ENCODE data around the gene FLCN. TPM values are rescaled to one million over a fixed set of nuclear protein-coding genes. Genes with fewer than 3 reads are reported as not detected.
"Not testable (repeated sequence)": the region's sequence is repeated elsewhere in the genome, so short reads cannot be mapped to it uniquely, and the experiment has no call there.

FLCN gene
- total and polyA plus RNA-seq, 2 donors (not counting 3 experiments of a cell fraction or from before 2014, with no cell fraction given) = 38.8 to 68.9 TPM

- FAIRE-seq = no peak
- dilution Hi-C loops (cut with MboI; ENCODE audit: extremely low pct_ligation_motif_present, low sequenced_read_pairs) (no loop called here), intact Hi-C loops (cut with micrococcal nuclease) (no loop called here)
- peaks cover 44% of the 10 kb centered on the region for H3K79me2 ChIP-seq (ENCODE audit: control insufficient read depth, insufficient read depth, low read length)
- H3K9me3 ChIP-seq (replicated peaks; ENCODE audit: control insufficient read depth, insufficient read depth, low read length) = no peaks in the 10 kb centered on the region
- H3K4me3 ChIP-seq (replicated peaks in 1 of 3; ENCODE audit: insufficient read depth in 1 of 3, low read depth in 1 of 3, low read length in 3 of 3) = peak overlapping the region in 1 of 3 experiments; percentile 7
- POLR2A ChIA-PET = no interaction called here
- CTCF ChIA-PET = interaction anchor here (0.9 to 2.5 kb wide), 2 partner anchors 35 to 137 kb away, joined by 3 to 8 read pairs; no protein-coding TSS in a partner anchor
- TF ChIP-seq EZH2 (IDR thresholded peaks at IDR 0.05; ENCODE audit: borderline replicate concordance, low read depth, low read length, severe bottlenecking) (no peak), FOS (IDR thresholded peaks at IDR 0.05; ENCODE audit: borderline replicate concordance, insufficient read depth, low read length) (no peak), POLR2A (IDR thresholded peaks at IDR 0.05; ENCODE audit: low read depth, low read length) (no peak), GATA2 (IDR thresholded peaks at IDR 0.05; ENCODE audit: insufficient read depth, insufficient read length, low read depth, low read length) (no peak), CTCF (IDR thresholded peaks at IDR 0.05; ENCODE audit: extremely low read depth in 1 of 2, insufficient read depth in 1 of 2, low read depth in 1 of 2, low read length in 2 of 2) (no peak), JUN (IDR thresholded peaks at IDR 0.05; ENCODE audit: borderline replicate concordance, insufficient read depth, insufficient read length, low read depth) (no peak), MAX (IDR thresholded peaks at IDR 0.05; ENCODE audit: insufficient read depth, insufficient read length) (no peak), POLR2AphosphoS5 (IDR thresholded peaks at IDR 0.05; ENCODE audit: insufficient read depth, low read depth, low read length) (no peak), MYC (IDR thresholded peaks at IDR 0.05; ENCODE audit: low read depth, low read length) (no peak)
- peak overlapping the region; percentile 97 for H3K9ac ChIP-seq (replicated peaks; ENCODE audit: extremely low read depth, insufficient read depth, low read length)
- no peak overlapping the region for H2AFZ ChIP-seq (ENCODE audit: low read depth, low read length)
- no peak overlapping the region for H3K27ac ChIP-seq (ENCODE audit: insufficient read depth, low read depth, low read length)
- no peaks in the 10 kb centered on the region for H3K36me3 ChIP-seq (ENCODE audit: control insufficient read depth in 2 of 2, extremely low read depth in 1 of 2, insufficient read depth in 2 of 2, low read length in 2 of 2)
- no peak for DNase-seq (ENCODE audit: low read depth, low spot score)
- H3K4me2 ChIP-seq (ENCODE audit: insufficient read depth, low read length) = peak overlapping the region; percentile 54
- no TSS peak for BruUV-seq (replicated peaks)
- no peaks in the 10 kb centered on the region for H3K27me3 ChIP-seq (ENCODE audit: control insufficient read depth in 2 of 2, insufficient read depth in 2 of 2, low read length in 2 of 2)
- no peaks in the 10 kb centered on the region for H4K20me1 ChIP-seq (replicated peaks; ENCODE audit: control insufficient read depth, extremely low read depth, insufficient read depth, low read length)
- H3K4me1 ChIP-seq (ENCODE audit: control insufficient read depth, extremely low read depth, insufficient read depth, low read length) = peaks cover 13% of the 10 kb centered on the region
- H3K9me1 ChIP-seq (replicated peaks; ENCODE audit: control insufficient read depth, extremely low read depth, insufficient read depth, low read length) = no peaks in the 10 kb centered on the region
Measured at GRCh38 chr17:17279316-17279715, 42.3 kb upstream of the FLCN start.

GRCh38 chr17:17277431-17277830 is 40.5 kb upstream of the FLCN start:
- not testable (repeated sequence) for BruUV-seq (replicated peaks)
- CTCF ChIA-PET = interaction anchor here (1.4 kb wide), 1 partner anchor 365 kb away, joined by 3 read pairs; no protein-coding TSS in a partner anchor

More at GRCh38 chr17:17277431-17277830, 40.5 kb upstream of the FLCN start:
- H3K27ac ChIP-seq (ENCODE audit: insufficient read depth, low read depth, low read length); intact Hi-C loops (cut with micrococcal nuclease); dilution Hi-C loops (cut with MboI; ENCODE audit: extremely low pct_ligation_motif_present, low sequenced_read_pairs); H3K27me3 ChIP-seq (ENCODE audit: control insufficient read depth in 2 of 2, insufficient read depth in 2 of 2, low read length in 2 of 2); H3K4me3 ChIP-seq (replicated peaks in 1 of 3; ENCODE audit: insufficient read depth in 1 of 3, low read depth in 1 of 3, low read length in 3 of 3); H3K9me1 ChIP-seq (replicated peaks; ENCODE audit: control insufficient read depth, extremely low read depth, insufficient read depth, low read length); H3K4me2 ChIP-seq (ENCODE audit: insufficient read depth, low read length); POLR2A ChIA-PET; DNase-seq (ENCODE audit: low read depth, low spot score); H3K36me3 ChIP-seq (ENCODE audit: control insufficient read depth in 2 of 2, extremely low read depth in 1 of 2, insufficient read depth in 2 of 2, low read length in 2 of 2); H4K20me1 ChIP-seq (replicated peaks; ENCODE audit: control insufficient read depth, extremely low read depth, insufficient read depth, low read length); H3K9me3 ChIP-seq (replicated peaks; ENCODE audit: control insufficient read depth, insufficient read depth, low read length); H2AFZ ChIP-seq (ENCODE audit: low read depth, low read length); FAIRE-seq; H3K9ac ChIP-seq (replicated peaks; ENCODE audit: extremely low read depth, insufficient read depth, low read length): not testable (repeated sequence)
- H3K4me1 ChIP-seq (ENCODE audit: control insufficient read depth, extremely low read depth, insufficient read depth, low read length) = peaks cover 13% of the 10 kb centered on the region
- peaks cover 48% of the 10 kb centered on the region for H3K79me2 ChIP-seq (ENCODE audit: control insufficient read depth, insufficient read depth, low read length)
